Esophagus muscularis mucosa (tissue), 3 donors: ENCODE results near the gene MALAT1.

Experiments used
- CTCF ChIP-seq, 3 experiments: fragments of 200-600 bp in 2 of 3; fragments of 450-650 bp in 1 of 3; sonication (generic) in 2 of 3; IDR thresholded peaks; one replicate each; pipeline ENCODE4 v1.5.1; 2017 to 2019; ENCODE audit warnings: antibody characterized with exemption in 3 of 3, mild to moderate bottlenecking in 2 of 3, moderate library complexity in 1 of 3
- POLR2A ChIP-seq: fragments of 450-650 bp; IDR thresholded peaks from one replicate; pipeline ENCODE4 v1.6.1; 2017; ENCODE audit warnings: antibody characterized with exemption, moderate library complexity, mild to moderate bottlenecking, low read depth

GRCh38 chr11:65474864-65475263 lies 24.0 kb upstream of the MALAT1 start:
- TF ChIP-seq POLR2A (no peak), CTCF (IDR thresholded peaks at IDR 0.05) (no peak)
